ENCODE measurements around the gene EIF4H. TPM values are rescaled to one million over a fixed set of nuclear protein-coding genes. Genes with fewer than 3 reads are reported as not detected.

The EIF4H gene
- total RNA-seq, 1 experiment from 2014 or later = 318 TPM

GRCh38 chr7:74231232-74231590 lies 57.1 kb downstream of the EIF4H start:
- Histone ChIP-seq H3K27ac (ENCODE audit: low read length) (no peak overlapping the region), H3K4me1 (ENCODE audit: control insufficient read depth, insufficient read depth, low read length) (no peaks in the 10 kb centered on the region), H3K4me3 (ENCODE audit: low read depth in 2 of 2, low read length in 2 of 2) (no peak overlapping the region), H3K27me3 (ENCODE audit: control insufficient read depth, insufficient read depth, low read length) (no peaks in the 10 kb centered on the region), H3K9me3 (ENCODE audit: control insufficient read depth, insufficient read depth, low read depth, low read length) (no peaks in the 10 kb centered on the region), H3K36me3 (ENCODE audit: control insufficient read depth, insufficient read depth, low read length) (peaks cover 13% of the 10 kb centered on the region)
- in situ Hi-C loops (cut with HindIII; ENCODE audit: low pct_unique_long_range_greater_than_20kb, low sequenced_read_pairs) = no loop called here
- CTCF ChIA-PET = no interaction called here
- BruUV-seq (replicated peaks) = no TSS peak
- no peak for TF ChIP-seq POLR2AphosphoS5 (IDR thresholded peaks at IDR 0.05; ENCODE audit: low read depth, low read length)
- TF ChIP-seq TCF7L2 (IDR thresholded peaks at IDR 0.05; ENCODE audit: low read depth, low read length) = no peak
- TF ChIP-seq SIN3A (IDR thresholded peaks at IDR 0.05; ENCODE audit: borderline replicate concordance, insufficient read depth, low read depth, low read length) = no peak
- no peak for TF ChIP-seq CTCF (IDR thresholded peaks at IDR 0.05)
- TF ChIP-seq REST (IDR thresholded peaks at IDR 0.05; ENCODE audit: insufficient read depth in 1 of 2, low read depth in 2 of 2, low read length in 1 of 2) = no peak
- DNase-seq (ENCODE audit: low read depth, low spot score) (no peak), ATAC-seq (no peak)
- POLR2A ChIA-PET = no interaction called here
- intact Hi-C loops (cut with micrococcal nuclease; ENCODE audit: unreplicated experiment) = no loop called here

DNA sequence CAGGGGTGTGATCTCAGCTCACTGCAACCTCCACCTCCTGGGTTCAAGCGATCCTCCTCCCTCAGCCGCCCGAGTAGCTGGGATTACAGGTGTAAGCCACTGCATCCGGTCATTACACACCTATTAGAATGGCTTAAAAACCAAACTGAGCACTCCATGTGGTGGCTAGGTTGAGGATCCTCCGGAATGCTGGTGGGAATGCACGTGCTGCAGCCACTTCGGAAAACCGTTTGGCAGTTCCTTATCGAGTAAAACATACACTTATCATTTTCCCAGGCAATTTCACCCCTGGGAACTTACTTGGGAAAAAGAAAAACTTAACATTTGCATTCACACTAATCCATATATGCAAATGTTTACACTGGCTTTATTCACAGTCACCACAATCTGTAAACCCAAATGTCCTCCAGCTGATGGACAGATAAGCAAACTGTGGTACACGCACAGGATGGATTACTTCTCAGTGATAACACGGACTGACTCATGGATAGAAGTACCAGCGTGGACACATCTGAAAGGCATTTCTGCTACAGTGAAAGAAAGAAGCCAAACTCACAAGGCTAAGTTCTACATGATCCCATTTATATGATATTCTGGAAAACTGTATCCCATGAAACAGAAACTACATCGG lies 59.6 kb downstream of the EIF4H start:
- DNase-seq (ENCODE audit: low read depth, low spot score) = no peak
- TF ChIP-seq SIN3A (IDR thresholded peaks at IDR 0.05; ENCODE audit: borderline replicate concordance, insufficient read depth, low read depth, low read length) (no peak), POLR2AphosphoS5 (IDR thresholded peaks at IDR 0.05; ENCODE audit: low read depth, low read length) (no peak), REST (IDR thresholded peaks at IDR 0.05; ENCODE audit: insufficient read depth in 1 of 2, low read depth in 2 of 2, low read length in 1 of 2) (no peak), TCF7L2 (IDR thresholded peaks at IDR 0.05; ENCODE audit: low read depth, low read length) (no peak), CTCF (IDR thresholded peaks at IDR 0.05) (no peak)
- ChIA-PET POLR2A (interaction anchor here (0.7 kb wide), 1 partner anchor 134 kb away, joined by 10 read pairs; no protein-coding TSS in a partner anchor), CTCF (no interaction called here)
- in situ Hi-C loops (cut with HindIII; ENCODE audit: low pct_unique_long_range_greater_than_20kb, low sequenced_read_pairs) (no loop called here), intact Hi-C loops (cut with micrococcal nuclease; ENCODE audit: unreplicated experiment) (no loop called here)
- H3K9me3 ChIP-seq (ENCODE audit: control insufficient read depth, insufficient read depth, low read depth, low read length) = no peaks in the 10 kb centered on the region
- H3K36me3 ChIP-seq (ENCODE audit: control insufficient read depth, insufficient read depth, low read length) = peaks cover 18% of the 10 kb centered on the region
- no peak overlapping the region for H3K4me3 ChIP-seq (ENCODE audit: low read depth in 2 of 2, low read length in 2 of 2)
- ATAC-seq = no peak
- no TSS peak for BruUV-seq (replicated peaks)
- no peaks in the 10 kb centered on the region for H3K27me3 ChIP-seq (ENCODE audit: control insufficient read depth, insufficient read depth, low read length)
- H3K27ac ChIP-seq (ENCODE audit: low read length) = no peak overlapping the region
- no peaks in the 10 kb centered on the region for H3K4me1 ChIP-seq (ENCODE audit: control insufficient read depth, insufficient read depth, low read length)

Measured in Panc1 (cell line).